ENCODE results near the gene FSTL3. TPM values are rescaled to one million over a fixed set of nuclear protein-coding genes. Genes with fewer than 3 reads are reported as not detected.

Gene FSTL3
- total RNA-seq, 1 experiment from 2014 or later: 267 TPM

- no peak for DNase-seq (ENCODE audit: low spot score)
Observed at GRCh38 chr19:645912-646778, 30.0 kb upstream of the FSTL3 start.

DNA sequence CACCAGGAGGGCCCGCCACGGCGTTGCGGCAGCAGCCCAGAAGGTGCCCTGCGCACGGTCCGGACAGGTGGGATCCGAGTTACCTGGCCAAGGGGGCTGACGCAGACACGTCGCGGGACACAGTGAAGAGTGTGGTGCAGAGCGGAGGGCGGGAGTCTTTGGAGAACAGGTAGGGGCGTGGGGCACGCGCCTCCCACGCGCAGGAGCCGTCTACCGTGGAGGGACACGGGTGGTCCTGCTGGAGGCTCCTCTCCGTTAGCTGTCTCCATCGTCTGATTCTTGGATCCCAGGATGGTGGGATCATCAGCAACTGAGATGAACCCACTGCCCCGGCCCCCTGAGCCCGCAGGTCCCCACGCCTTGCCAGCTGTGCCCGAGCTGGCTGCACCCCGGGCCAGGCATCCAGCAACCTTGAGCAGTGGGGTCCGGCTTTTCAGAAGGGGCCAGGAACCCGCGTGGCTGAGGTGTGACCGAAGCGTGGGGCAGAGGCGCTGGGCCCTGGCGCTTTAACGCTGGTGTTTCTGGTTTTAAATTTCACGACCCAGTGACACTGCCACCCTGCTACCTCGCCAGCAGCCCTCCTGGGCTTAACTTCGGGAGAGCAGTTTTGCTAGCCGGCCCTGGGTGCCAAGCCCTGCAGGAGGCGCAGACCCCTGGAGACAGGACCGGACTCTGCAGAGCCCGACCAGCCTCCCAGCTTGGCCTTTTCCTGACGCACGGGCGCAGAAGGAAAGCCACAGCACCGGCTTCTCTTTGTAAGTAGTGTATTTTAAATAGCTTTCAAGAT, 29.2 kb upstream of the FSTL3 start:
- no peak for DNase-seq (ENCODE audit: low spot score)

GRCh38 chr19:647566-648284, 28.5 kb upstream of the FSTL3 start:
- DNase-seq (ENCODE audit: low spot score): no peak

DNA sequence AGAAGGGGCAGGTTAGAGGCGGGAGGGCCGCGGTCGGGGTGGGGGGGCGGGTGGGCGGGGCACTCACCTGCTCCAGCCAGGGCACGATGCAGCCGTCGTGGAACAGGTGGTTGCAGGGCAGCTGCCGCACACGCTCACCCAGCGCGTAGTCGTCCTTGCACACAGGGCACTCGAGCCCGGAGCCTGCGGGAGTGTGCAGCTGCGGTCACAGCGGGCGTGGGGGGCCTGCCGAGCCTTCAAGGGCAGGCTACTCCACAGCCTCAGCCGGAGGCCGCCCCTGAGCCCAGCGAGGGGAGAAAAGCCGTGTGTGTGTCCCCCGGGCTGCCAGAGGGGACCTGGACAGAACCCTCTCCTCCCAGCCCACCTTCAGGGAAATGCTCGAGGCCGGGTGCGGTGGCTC, 27.9 kb upstream of the FSTL3 start:
- no peak for DNase-seq (ENCODE audit: low spot score)

- no peak for DNase-seq (ENCODE audit: low spot score)
Observed at GRCh38 chr19:648904-649801, 27.0 kb upstream of the FSTL3 start.

- DNase-seq (ENCODE audit: low spot score): no peak
Observed at GRCh38 chr19:650121-650520, 26.1 kb upstream of the FSTL3 start.

DNA sequence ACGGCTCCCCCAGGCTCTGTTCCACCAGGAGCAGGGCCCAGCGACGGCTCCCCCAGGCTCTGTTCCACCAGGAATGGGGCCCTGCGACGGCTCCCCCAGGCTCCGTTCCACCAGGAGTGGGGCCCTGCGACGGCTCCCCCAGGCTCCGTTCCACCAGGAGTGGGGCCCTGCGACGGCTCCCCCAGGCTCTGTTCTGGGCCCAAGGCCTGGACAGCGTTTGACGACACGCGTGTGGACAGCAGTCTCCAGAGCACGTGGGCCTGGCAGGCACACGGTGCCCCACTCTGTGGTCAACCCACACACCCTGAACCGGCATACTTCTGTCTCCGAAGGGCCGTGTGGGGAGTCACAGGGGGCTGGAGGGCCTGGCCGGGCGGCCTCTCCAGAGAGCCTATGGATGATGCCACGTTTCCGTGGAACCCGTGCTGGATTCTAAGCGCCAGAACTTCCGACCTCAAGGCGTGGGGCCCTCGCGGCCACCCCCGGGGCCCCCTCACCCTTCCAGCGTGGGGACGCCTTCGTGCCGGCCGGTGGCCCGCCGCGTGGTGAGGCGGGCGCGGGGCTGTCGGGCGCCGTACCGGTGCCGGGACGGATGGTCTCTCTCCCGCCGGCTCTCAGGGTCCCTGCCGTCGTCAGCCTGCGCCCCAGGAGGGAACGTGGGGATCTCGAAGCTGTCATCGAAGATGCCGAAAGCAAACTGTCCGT, 24.9 kb upstream of the FSTL3 start:
- DNase-seq (ENCODE audit: low spot score): no peak

DNA sequence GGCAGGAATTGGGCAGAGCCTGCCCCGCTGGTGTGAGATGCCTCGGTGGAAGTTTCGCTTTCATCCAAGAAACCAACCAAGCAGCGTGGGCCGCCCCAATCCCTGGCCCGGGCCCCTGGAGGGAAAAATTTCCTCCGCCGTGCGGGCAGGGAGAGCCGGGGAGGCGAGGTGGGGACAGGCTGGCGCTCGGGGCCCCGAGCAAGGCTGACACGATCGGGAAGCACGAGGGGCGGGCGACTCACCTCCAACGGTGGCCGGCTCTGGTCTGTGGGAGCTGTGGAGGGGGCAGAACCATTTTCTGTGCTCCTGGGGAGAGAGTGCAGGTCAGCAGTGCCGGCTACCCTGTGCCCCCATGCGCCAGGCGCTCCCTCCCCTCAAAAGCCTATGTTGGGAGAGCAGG, 24.2 kb upstream of the FSTL3 start:
- DNase-seq (ENCODE audit: low spot score): no peak

GRCh38 chr19:652467-653389, 23.5 kb upstream of the FSTL3 start:
- DNase-seq (ENCODE audit: low spot score): no peak

DNA sequence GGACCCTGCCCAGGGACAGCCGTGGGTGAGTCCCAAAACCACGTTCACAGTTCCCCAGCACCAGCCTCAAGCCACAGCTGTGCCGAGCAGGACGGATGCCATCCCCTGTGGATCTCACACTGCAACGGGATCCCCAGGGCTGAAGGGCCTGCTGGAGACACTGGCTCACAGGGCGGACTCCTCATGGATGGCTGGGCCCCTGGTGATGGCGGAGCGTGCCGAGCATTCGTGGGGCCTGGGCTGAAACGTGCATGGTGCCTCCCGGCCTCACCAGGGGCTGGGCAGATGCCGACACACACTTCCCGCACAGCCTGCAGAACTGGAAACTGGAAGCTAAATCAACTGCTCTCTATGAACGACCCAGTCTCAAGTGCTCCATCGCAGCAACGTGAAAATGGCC, 22.8 kb upstream of the FSTL3 start:
- no peak for DNase-seq (ENCODE audit: low spot score)

- DNase-seq (ENCODE audit: low spot score): no peak
Observed at GRCh38 chr19:655691-656090, 20.5 kb upstream of the FSTL3 start.

DNA sequence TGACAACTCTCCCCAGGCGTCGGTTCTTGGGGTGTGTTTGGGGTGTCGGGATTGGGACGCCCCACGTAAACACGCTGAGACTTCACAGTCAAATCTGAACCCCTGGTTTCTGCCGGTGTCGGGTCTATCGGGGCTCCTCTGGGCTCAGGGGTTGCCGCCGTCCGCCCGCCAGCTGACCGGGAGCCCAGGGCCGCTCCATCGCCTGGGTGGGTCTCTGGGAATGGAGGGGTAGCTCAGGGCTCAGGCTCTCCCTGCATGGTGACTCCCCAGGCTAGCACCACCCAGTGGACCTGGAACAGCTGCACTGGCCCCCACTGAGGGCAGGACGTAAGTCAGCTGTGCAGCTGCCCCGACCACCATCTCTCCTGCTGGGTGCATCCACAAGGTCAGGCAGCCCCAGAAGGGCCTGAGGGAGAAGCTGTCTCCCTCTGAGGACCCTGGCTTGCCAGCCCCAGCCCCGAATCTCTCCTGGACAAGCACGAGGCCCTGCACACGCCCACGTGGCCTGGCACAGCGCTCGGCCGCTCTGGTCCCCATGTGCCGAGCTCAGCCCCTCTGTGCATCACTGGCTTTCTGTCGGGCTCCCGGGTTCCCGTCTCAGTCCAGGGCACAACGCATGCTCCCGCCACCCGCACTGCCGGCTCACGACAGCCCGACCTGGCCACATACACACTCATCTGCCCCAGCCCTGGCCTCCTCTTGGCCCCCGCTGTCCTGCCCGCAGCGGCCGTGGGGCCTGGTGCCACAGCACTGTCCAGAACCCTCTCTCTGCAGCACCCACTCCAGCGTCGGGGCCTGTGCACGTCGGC, 19.2 kb upstream of the FSTL3 start:
- DNase-seq (ENCODE audit: low spot score): no peak

GRCh38 chr19:657611-658010, 18.6 kb upstream of the FSTL3 start:
- DNase-seq (ENCODE audit: low spot score): no peak

DNA sequence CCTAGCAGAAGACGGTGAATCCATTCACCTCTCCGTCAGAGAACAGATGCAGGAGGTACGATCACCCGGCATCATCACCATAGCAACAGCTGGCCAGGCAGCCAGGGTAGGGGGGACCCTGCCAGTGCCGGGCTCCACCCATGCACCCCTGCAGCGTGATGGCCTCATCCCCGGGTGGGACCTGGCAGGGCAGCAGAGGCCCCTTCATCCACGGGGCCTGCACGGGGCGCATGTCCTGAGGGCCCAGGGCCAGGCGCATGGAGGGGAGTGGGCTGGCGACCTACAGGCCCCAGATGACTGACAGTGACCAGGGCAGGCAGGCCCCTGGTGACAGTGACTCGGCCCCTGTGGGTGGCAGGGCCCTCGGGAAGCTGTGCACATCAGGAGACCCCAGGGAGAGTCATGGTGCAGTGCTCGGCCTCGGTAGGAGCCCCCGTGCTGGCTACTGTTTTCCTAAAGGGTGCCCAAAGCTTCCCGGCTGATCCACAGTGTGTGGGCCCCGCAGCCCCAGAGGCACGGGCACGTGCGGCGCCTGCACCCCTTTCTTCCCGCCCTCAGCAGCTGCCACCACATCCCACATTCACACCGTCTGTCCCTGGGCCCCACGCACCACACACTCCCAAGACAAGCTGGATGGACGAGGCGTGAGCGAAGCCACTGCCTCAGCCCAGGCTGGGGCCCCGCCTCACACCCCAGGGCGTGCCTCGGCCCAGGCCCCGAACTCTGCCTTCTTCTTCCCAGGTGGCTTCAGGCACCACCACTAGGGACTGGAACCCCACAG, 17.9 kb upstream of the FSTL3 start:
- DNase-seq (ENCODE audit: low spot score): no peak

DNA sequence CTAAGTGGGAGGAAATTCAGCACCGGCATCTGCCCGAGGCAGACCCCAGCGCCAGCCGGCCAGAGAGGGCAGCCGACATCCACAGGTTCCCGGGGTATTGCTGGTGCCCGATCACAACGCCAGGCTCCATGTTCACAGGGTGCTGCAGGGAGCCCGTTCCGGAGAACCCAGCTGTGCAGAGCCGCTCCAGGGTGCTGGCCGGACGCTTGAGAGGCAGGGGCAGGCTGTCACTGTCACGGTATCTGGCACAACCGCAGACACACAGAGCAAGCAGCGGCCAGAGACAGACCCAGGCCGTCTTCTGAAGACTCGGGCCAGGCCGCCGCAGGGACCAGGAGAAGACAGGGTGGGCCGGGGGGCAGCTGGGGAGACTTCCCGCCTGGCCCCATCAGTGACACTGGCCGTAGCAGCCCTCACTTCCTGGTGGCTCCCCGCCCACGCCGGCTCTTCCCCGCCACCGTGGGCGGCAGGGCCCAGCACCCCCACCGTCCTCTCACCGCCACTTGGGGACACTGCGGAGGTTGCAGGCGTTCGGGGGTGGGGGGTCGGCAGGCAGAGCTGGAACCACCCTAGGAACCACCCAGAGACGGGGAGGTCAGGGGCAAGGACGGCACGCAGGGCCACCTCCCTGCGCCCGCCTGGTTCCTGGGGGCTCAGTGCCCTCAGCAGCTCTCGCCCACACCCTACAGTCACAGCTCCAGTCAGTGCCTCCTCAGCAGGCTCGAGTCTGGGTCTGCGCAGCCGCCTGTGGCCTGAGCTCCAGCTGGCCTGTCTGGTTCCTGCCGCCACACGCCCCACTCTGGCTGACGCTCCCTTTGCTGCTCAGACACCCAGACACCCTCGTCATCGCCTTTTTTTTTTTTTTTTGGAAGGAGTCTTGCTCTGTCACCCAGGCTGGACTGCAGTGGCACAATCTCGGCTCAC, 17.0 kb upstream of the FSTL3 start:
- no peak for DNase-seq (ENCODE audit: low spot score)

GRCh38 chr19:660793-661426, 15.3 kb upstream of the FSTL3 start:
- DNase-seq (ENCODE audit: low spot score): no peak

Measured in A172 (cell line).